ENCODE data around the gene NMRAL1.
A peak's percentile ranks its signal among the peaks of the same experiment; 100 is the strongest.

DNA sequence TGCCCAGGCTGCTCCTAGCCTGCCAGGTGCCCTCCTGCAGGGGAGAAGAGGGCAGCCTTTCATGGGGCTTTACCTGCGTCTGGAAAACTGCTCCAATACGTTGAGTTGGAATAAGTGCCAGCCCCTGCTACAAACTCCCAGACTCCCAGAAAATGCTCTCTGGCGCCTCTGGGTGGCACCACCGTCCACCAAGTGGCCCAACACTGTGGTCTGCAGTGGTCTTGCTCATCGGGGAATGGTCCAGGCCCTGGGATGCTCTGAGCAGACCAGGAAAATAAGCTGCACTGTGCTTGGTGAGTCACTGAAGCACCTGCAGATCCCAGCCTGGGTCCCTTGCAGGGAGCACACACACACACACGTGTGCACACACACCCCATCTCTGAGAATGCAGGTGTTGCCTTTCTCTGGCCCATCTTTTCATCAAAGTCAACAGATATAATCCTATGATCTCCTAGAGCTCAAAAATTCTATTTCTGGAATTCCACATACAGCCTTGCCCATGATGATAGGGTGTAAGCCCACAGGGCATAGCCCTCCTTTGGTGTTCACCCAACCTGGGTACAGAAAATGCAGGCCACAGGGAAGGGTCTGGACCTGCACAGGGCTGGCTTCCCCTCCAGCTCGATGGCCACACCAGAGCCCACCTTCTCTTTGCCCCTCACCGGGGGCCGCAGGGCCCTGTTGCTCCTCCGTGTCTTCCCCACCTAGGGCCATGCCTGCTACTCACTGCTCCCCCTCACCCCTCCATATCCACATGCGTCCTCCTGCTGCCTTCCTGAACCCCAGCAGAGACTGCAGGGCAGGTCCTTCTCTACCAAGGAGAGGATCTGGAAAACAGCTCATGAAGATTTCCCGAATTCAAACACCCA, 43.6 kb upstream of the NMRAL1 start:
- TF ChIP-seq, protein P1, sequence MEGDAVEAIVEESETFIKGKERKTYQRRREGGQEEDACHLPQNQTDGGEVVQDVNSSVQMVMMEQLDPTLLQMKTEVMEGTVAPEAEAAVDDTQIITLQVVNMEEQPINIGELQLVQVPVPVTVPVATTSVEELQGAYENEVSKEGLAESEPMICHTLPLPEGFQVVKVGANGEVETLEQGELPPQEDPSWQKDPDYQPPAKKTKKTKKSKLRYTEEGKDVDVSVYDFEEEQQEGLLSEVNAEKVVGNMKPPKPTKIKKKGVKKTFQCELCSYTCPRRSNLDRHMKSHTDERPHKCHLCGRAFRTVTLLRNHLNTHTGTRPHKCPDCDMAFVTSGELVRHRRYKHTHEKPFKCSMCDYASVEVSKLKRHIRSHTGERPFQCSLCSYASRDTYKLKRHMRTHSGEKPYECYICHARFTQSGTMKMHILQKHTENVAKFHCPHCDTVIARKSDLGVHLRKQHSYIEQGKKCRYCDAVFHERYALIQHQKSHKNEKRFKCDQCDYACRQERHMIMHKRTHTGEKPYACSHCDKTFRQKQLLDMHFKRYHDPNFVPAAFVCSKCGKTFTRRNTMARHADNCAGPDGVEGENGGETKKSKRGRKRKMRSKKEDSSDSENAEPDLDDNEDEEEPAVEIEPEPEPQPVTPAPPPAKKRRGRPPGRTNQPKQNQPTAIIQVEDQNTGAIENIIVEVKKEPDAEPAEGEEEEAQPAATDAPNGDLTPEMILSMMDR (IDR thresholded peaks at IDR 0.05; ENCODE audit: low read depth, low read length): peak; percentile 76
- no peak for TF ChIP-seq EZH2phosphoT487 (IDR thresholded peaks at IDR 0.05; ENCODE audit: low read depth)

Measured in OCI-LY3 (cell line).